Astrocyte of the cerebellum (primary cell): ENCODE measurements around the gene CRACR2B.

Experiments used
- DNase-seq: peaks from one replicate; pipeline ENCODE4 v3.0.0-alpha.2; 2011; ENCODE audit warnings: low read depth
- H3K4me3 ChIP-seq: 2 replicates; pipeline ENCODE4 v1.5.1; 2011; ENCODE audit warnings: mild to moderate bottlenecking, low read depth, low read length, moderate library complexity
- in situ Hi-C: cut with HindIII; loops from 2 replicates; pipeline ENCODE4 v1.10.0; 2017; ENCODE audit warnings: low sequenced_read_pairs
- TF ChIP-seq, protein P1 (sequence below): IDR thresholded peaks from 2 replicates; pipeline ENCODE4 v1.5.1; 2012; ENCODE audit warnings: low read length, low read depth, moderate library complexity, mild to moderate bottlenecking; ENCODE audit errors: missing control alignments

The CRACR2B gene

DNA sequence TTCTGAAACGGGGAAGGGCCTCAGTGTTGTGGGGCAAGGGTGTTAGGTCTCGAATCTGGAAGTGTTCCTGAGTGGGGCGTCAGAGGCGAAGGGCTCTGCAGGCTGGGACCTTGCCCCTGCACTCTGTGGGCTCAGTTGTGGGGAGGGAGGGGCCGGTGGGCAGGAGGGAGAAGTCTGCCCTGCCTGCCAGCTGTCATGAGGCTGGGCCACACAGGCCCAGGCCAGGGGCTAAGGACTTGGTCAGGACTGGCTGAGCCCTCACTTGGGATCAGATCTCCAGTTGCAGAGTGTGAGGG, at the start of gene CRACR2B:
Gene CRACR2B (plus strand): TSS at position 23 of the 296 bp plus-strand sequence. CDS start 689 bp downstream, outside the sequence.
- in situ Hi-C loops: no loop called here
- DNase-seq: no peak
- H3K4me3 ChIP-seq: peak within 1 kb of the TSS; percentile 21
- TF ChIP-seq, protein P1, sequence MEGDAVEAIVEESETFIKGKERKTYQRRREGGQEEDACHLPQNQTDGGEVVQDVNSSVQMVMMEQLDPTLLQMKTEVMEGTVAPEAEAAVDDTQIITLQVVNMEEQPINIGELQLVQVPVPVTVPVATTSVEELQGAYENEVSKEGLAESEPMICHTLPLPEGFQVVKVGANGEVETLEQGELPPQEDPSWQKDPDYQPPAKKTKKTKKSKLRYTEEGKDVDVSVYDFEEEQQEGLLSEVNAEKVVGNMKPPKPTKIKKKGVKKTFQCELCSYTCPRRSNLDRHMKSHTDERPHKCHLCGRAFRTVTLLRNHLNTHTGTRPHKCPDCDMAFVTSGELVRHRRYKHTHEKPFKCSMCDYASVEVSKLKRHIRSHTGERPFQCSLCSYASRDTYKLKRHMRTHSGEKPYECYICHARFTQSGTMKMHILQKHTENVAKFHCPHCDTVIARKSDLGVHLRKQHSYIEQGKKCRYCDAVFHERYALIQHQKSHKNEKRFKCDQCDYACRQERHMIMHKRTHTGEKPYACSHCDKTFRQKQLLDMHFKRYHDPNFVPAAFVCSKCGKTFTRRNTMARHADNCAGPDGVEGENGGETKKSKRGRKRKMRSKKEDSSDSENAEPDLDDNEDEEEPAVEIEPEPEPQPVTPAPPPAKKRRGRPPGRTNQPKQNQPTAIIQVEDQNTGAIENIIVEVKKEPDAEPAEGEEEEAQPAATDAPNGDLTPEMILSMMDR: no peak

DNA sequence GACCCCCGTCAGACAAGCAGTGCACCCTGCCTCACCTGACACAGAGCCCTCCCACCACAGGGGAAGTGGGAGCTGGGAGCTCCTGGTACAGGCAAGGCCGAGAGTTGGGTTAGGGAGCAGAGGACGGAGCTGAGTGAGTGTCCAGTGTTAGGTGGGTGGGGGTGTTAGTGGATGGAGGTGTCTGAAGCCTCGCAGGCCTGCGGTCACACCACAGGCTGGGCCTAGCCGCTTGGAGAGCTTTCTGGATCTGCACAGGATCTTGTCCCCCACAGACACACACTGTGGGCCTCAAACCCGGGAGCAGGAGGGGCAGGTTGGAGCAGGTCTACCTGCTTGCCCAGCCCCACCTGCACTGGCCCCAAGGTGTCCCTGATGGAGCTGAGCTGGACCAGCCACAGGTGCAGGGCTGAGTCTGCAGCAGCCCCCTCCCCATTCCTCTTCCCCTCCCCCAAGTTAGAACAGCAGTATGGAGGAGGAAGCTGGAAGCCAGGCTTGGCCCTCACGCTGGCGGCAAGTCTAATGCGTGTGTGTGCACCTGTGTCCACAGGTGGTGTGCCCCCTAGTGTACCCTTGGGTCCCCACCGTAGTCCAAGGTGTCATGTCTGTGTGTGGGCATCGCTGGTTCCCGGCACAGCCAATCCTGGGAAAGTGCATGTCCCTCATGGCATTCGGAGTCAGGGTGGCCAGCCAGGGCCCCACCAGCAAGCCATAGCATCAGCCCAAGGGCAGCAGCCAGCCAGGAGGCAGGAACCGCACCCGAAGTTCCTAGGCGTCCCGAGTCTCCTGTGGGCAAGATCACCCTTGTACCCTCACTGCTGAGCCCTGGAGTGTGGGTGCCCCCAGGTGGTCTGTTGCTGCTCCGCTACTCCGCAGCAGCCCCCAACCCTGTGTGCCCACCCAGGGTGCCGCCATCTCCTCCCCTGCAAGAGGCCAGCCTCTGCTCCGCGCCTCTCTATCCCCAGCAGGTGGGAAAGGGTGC, 48.5 kb upstream of the CRACR2B start:
- in situ Hi-C loops: no loop called here
- DNase-seq: no peak
- TF ChIP-seq, protein P1: no peak
- no peak overlapping the region for H3K4me3 ChIP-seq

DNA sequence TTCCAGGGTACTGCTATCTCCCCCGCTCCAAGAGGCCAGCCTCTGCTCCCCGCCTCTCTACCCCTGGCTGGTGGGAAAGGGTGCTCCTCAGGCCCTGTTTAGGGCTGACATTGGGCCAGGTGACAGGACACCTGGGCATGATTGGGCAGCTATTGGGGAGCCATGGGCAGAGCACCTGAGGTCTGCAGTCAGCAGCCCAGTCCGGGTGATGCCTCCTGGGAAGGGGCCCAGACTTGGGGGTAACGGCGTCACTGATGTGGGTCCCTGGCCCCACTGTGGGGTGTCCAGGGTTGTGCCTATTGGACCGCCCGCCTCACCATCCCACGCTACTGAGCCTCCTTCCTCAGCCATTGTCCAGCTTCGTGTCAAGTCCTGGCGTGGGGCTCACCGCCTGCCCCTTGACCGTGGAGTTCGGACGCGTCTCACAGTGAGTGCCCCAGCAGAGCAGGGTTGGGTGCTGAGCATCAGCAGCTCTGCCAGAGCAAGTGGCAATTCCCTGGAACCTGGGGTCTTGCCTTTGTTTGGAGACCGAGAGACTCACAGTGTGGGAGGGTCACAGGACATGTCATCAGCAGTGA, 47.7 kb upstream of the CRACR2B start:
- TF ChIP-seq, protein P1: no peak
- in situ Hi-C loops: no loop called here
- DNase-seq: no peak
- no peak overlapping the region for H3K4me3 ChIP-seq

DNA sequence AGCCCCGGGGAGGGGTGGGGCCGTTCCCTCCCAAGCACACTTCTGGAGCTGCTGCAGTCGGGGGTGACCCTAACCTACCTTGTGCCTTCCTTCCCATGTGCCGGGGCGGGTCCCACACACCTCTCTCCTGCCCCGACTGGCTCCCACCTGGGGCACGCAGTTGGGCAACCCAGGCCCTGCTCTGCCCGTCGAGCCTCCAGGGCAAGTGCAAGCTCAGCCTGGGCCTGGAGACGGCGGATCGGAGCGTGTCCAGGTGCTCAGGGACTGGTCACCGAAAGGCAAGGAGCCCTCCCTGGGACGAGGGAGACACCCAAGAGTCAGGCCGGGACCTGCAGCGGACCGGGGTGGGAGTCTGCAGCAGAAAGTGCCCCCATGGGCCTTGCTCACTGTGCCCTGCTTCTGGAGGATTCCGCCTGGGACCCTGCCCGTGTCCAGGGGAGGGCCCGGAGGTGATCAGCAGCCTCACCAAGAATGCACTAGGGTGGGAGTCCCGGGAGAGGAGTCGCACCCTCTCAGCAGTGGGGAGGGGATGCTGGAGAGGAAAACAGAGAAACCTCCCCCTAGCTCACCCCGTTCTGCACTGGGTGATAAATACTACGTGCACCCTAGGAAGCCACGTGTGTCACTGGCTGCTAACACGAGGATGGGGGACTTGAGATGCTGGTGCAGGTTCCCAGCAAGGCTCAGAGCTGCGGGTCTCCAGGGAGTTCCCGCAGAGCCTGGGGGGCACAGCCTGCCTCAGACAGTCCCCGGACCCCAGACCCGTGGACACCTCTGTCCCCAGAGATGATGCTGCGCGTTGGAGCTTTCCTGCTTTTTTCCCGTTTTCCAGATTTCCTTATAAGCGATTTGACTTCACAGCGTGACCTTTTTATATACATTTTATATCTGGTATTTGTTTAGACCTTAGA, 45.2 kb upstream of the CRACR2B start:
- no peak for DNase-seq
- TF ChIP-seq, protein P1: no peak
- no peak overlapping the region for H3K4me3 ChIP-seq
- in situ Hi-C loops: no loop called here

DNA sequence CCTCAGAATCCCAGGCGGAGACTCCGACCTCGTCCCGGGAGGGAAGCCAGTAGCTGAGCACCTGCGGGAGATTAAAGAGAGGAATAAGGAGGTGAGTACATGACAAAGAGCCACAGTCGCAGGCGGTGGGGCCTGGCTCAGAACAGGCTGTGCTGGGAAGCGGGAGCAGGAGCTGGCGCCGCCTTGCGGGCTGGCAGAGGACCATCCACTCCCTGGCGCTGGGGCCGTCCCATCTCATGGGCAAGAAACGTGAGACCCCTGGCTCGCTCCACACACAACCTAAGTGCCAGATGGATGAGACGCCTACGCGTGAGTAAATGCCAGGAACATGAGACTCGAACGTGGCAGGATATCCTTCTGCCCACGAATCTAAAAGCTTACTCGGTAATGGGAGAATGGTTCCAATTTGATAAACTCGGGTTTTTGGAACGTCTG, 44.1 kb upstream of the CRACR2B start:
- in situ Hi-C loops: no loop called here
- DNase-seq: peak; percentile 60
- TF ChIP-seq, protein P1: peak; percentile 93
- no peak overlapping the region for H3K4me3 ChIP-seq

DNA sequence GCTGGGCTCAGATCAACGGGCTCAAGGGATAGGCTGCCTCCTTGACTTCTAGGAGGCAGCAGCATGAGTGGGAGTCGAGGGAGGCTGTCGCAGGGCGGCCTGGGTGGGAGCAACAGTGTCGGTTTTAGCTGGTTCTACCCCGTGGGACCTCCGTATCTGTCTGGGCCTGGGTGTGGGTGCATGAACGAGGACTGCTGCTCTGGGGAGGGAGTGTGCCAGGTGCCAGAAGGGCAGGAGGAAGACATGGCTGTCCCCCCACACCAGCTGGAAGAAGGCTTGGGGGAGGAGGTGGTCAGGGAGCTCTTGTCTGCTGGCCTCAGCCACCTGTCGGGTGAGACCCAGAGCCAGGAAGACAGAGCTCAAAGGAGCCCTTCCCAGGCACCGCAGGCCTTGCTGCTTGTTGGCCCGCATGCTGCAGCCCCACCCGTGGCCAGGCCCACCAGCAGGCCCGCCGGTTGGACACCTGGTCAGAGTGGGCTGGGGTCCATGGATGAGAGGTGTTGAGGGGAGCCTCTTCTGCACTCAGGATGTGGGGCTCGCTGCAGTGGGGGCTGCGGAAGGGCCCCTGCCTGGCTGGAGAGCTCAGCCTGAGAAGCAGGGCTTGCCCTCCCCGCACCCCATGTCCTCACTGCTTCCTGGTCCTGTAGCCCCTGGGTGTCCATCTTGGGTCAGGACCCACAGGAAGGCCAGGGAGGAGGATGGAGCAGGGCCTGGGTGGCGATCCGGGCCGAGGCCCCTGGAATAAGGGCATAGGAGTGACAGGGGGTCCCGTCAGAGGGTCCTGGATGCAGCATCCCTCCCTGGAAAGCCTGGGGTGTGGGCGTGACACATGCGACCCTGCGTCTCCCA, 41.3 kb upstream of the CRACR2B start:
- in situ Hi-C loops: no loop called here
- TF ChIP-seq, protein P1: no peak
- no peak for DNase-seq
- H3K4me3 ChIP-seq: no peak overlapping the region
